Measurements from ENCODE around the gene FSD1. TPM values are rescaled to one million over a fixed set of nuclear protein-coding genes. Genes with fewer than 3 reads are reported as not detected.

The FSD1 gene
- total RNA-seq, 4 donors from 2014 or later: not detected

DNA sequence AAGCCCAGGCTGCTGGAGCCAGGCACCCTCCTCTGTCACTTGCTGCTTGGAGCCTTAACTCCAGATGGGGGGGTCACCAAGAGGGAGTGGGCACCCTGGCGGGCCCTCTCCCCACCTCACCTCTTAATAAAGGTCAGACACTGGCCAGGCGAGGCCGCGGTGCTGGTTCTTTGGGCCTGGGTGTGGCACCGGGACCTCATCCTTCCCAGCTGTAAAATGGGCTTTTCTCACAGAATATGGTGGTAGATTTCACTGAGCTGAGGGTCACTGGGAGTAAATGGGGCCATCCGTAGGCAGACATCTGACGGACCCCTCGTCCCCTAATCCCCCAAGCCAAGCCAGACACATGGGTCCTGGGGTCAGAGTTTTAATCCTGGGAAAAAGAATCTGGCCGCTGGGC lies 19.3 kb downstream of the FSD1 start:
- 100% methylated on average over 3 of the region's 9 CpGs for WGBS
- Histone ChIP-seq H3K9me3 (no peaks in the 10 kb centered on the region), H3K4me1 (peaks cover 15% of the 10 kb centered on the region), H3K4me3 (no peak overlapping the region), H3K27me3 (no peaks in the 10 kb centered on the region), H3K27ac (no peak overlapping the region), H3K36me3 (peaks cover 3% of the 10 kb centered on the region)
- TF ChIP-seq POLR2AphosphoS5 (IDR thresholded peaks at IDR 0.05) (no peak), POLR2A (IDR thresholded peaks at IDR 0.05) (no peak), EP300 (IDR thresholded peaks at IDR 0.05) (no peak)
- TF ChIP-seq, protein P1, sequence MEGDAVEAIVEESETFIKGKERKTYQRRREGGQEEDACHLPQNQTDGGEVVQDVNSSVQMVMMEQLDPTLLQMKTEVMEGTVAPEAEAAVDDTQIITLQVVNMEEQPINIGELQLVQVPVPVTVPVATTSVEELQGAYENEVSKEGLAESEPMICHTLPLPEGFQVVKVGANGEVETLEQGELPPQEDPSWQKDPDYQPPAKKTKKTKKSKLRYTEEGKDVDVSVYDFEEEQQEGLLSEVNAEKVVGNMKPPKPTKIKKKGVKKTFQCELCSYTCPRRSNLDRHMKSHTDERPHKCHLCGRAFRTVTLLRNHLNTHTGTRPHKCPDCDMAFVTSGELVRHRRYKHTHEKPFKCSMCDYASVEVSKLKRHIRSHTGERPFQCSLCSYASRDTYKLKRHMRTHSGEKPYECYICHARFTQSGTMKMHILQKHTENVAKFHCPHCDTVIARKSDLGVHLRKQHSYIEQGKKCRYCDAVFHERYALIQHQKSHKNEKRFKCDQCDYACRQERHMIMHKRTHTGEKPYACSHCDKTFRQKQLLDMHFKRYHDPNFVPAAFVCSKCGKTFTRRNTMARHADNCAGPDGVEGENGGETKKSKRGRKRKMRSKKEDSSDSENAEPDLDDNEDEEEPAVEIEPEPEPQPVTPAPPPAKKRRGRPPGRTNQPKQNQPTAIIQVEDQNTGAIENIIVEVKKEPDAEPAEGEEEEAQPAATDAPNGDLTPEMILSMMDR (IDR thresholded peaks at IDR 0.05): no peak
- DNase-seq (ENCODE audit: low spot score in 2 of 2): no peak

DNA sequence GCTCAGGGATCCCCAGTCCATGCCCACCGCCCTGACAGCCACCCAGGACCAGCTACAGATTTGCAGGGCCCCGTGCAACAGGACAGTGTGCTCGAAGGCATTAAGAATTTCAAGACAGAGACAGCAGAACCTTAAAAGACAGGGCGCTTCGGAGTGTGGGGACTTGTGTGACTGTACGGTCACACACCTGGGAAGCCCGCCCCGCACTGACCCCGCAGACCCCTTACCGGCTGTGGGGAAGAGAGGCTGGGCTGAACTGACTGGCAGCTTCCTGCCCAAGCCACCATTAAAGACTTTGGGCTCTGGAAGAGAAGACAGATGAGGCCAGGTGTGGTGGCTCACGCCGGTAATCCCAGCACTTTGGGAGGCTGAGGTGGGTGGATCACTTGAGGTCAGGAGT lies 19.8 kb downstream of the FSD1 start:
- DNase-seq (ENCODE audit: low spot score in 2 of 2): no peak
- no peak overlapping the region for H3K27ac ChIP-seq
- H3K27me3 ChIP-seq: no peaks in the 10 kb centered on the region
- TF ChIP-seq POLR2AphosphoS5 (IDR thresholded peaks at IDR 0.05) (no peak), EP300 (IDR thresholded peaks at IDR 0.05) (no peak), POLR2A (IDR thresholded peaks at IDR 0.05) (no peak)
- TF ChIP-seq, protein P1 (IDR thresholded peaks at IDR 0.05): no peak
- H3K9me3 ChIP-seq: no peaks in the 10 kb centered on the region
- H3K36me3 ChIP-seq: peaks cover 3% of the 10 kb centered on the region
- H3K4me1 ChIP-seq: peaks cover 17% of the 10 kb centered on the region
- no peak overlapping the region for H3K4me3 ChIP-seq
- WGBS: 91% methylated on average over 11 of the region's 12 CpGs

DNA sequence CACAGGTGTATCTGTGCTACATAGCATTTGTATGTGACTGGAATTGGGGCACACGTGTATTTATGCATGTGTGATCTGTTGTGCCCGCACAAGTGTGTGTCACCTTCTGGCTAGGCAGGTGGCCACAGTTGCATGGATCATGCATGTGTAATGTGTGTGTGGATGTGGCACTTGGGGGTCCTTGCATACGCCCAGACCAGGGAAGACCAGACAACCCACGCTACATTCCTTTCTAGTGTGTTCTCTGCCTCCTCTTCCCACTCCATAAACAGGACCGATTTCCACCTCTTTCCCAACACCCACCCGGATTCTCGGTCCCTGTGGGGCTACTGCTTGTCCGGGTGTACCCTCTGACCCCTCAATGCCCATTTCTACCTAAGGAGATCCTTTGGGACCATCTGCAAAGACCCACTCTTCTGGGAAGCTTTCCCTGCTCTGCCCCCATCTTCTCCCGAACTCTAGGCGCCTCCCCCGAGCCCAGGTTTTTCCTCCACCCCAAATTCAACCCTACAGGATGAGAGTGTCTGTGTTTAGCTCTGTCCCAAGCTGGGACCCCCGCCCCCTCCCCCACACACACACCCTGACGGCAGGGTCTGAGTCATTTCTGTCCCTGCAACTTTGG lies 21.9 kb downstream of the FSD1 start:
- WGBS: 59% methylated on average over 13 of the region's 13 CpGs
- Histone ChIP-seq H3K9me3 (no peaks in the 10 kb centered on the region), H3K4me1 (peaks cover 17% of the 10 kb centered on the region), H3K27me3 (no peaks in the 10 kb centered on the region), H3K27ac (no peak overlapping the region), H3K36me3 (peaks cover 11% of the 10 kb centered on the region), H3K4me3 (no peak overlapping the region)
- DNase-seq (ENCODE audit: low spot score in 2 of 2): no peak
- TF ChIP-seq POLR2AphosphoS5 (IDR thresholded peaks at IDR 0.05): no peak

DNA sequence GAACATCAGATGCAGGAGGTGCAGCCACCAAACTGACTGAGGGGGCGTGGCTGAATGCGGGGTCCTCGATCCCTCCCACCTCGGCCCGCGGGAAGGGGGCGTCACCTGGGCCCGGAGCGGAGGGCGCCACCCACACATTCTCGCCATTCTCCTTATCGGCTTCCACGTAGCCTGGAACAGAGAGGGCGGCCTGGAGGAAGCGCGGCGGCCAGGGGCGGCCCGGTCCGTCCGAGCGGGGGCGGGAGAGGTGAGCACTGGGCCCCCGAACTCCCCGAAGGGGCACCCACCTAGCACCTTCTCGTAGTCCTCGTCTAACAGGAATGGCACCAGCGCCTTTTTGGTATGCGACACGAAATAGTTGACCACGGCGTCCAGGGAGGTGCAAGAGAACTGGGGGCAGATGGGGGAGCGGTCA lies 22.4 kb downstream of the FSD1 start:
- DNase-seq (ENCODE audit: low spot score in 2 of 2): no peak
- Histone ChIP-seq H3K27ac (no peak overlapping the region), H3K4me3 (no peak overlapping the region), H3K9me3 (no peaks in the 10 kb centered on the region), H3K4me1 (peaks cover 17% of the 10 kb centered on the region), H3K27me3 (no peaks in the 10 kb centered on the region), H3K36me3 (peaks cover 13% of the 10 kb centered on the region)
- TF ChIP-seq EP300 (IDR thresholded peaks at IDR 0.05) (no peak), POLR2AphosphoS5 (IDR thresholded peaks at IDR 0.05) (no peak), POLR2A (IDR thresholded peaks at IDR 0.05) (no peak)
- TF ChIP-seq, protein P1 (IDR thresholded peaks at IDR 0.05): no peak
- 8% methylated on average over 8 of the region's 33 CpGs for WGBS

DNA sequence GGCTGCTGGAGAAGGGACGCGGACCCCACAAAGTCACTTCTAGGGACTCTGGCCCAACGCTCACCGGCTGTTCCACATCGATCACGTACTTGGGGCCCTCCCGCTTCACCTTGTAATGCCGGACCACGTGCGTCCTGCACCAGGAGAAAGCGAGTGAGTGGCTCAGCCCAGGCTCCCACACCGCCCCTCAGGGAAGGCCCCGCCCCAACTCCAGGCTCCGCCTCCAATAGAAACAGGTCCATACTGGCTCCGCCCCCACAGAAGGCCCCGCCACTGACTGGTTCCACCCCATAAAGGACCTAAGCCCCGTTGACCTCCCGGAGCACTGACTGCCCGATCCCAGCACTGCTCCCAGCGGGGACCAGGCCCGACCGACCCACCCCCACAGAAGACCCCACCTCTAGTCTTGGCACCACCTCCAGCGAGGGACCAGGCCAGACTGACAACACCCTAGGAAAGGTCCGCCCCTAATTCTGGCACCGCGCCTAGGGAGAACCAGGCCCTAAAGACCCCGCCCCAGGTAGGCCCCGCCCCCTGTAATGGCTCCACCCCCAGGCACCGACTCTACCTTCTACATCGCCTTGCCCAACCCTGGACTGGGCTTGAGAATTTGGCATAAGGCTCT lies 23.0 kb downstream of the FSD1 start:
- peak; percentile 87 to 91 for DNase-seq (ENCODE audit: low spot score in 2 of 2)
- TF ChIP-seq EP300 (IDR thresholded peaks at IDR 0.05) (no peak), POLR2AphosphoS5 (IDR thresholded peaks at IDR 0.05) (no peak), POLR2A (IDR thresholded peaks at IDR 0.05) (no peak)
- TF ChIP-seq, protein P1 (IDR thresholded peaks at IDR 0.05): no peak
- peak overlapping the region; percentile 1 for H3K4me3 ChIP-seq
- 25% methylated on average over 8 of the region's 30 CpGs for WGBS
- H3K27ac ChIP-seq: no peak overlapping the region
- peaks cover 17% of the 10 kb centered on the region for H3K4me1 ChIP-seq
- H3K9me3 ChIP-seq: no peaks in the 10 kb centered on the region
- H3K36me3 ChIP-seq: peaks cover 13% of the 10 kb centered on the region
- no peaks in the 10 kb centered on the region for H3K27me3 ChIP-seq
